Measurements from ENCODE around the gene EPHA3.

GRCh38 chr3:89472101-89472500, 364.7 kb downstream of the EPHA3 start:
- TF ChIP-seq POLR2A (IDR thresholded peaks at IDR 0.05; ENCODE audit: low read depth, low read length) (no peak), POLR2AphosphoS5 (IDR thresholded peaks at IDR 0.05; ENCODE audit: low read depth, low read length) (no peak), TAF1 (IDR thresholded peaks at IDR 0.05; ENCODE audit: borderline replicate concordance, low read depth, low read length) (no peak)
